H9 (cell line): Measurements from ENCODE around the gene PDZD4. TPM values are rescaled to one million over a fixed set of nuclear protein-coding genes. Genes with fewer than 3 reads are reported as not detected.

Experiments used
- DNase-seq: peaks from one replicate; pipeline ENCODE4 v3.0.0-alpha.2; 2017
- H2AFZ ChIP-seq: one replicate; pipeline ENCODE4 v1.6.1; 2013; ENCODE audit warnings: mild to moderate bottlenecking, low read length, control low read depth, moderate library complexity
- H2AK5ac ChIP-seq: 2 replicates; pipeline ENCODE4 v1.6.1; 2013; ENCODE audit warnings: low read length, control low read depth, mixed read lengths; ENCODE audit not compliant: insufficient read length
- H2BK120ac ChIP-seq: one replicate; pipeline ENCODE4 v1.6.1; 2013; ENCODE audit warnings: low read depth, mild to moderate bottlenecking, low read length, control low read depth, inconsistent platforms; ENCODE audit not compliant: poor library complexity, severe bottlenecking
- H2BK12ac ChIP-seq: 2 replicates; pipeline ENCODE4 v1.6.1; 2013; ENCODE audit warnings: low read length, control low read depth, mixed read lengths, low read depth; ENCODE audit not compliant: insufficient read length
- H2BK15ac ChIP-seq: 2 replicates; pipeline ENCODE4 v1.6.1; 2013; ENCODE audit warnings: low read depth, low read length, control low read depth
- H2BK20ac ChIP-seq: one replicate; pipeline ENCODE4 v1.6.1; 2013; ENCODE audit warnings: low read depth, mild to moderate bottlenecking, low read length, control low read depth, inconsistent platforms; ENCODE audit not compliant: poor library complexity, severe bottlenecking
- H2BK5ac ChIP-seq: 2 replicates; pipeline ENCODE4 v1.6.1; 2013; ENCODE audit warnings: low read length, control low read depth, mixed read lengths; ENCODE audit not compliant: insufficient read length
- H3K14ac ChIP-seq: 2 replicates; pipeline ENCODE4 v1.6.1; 2013; ENCODE audit warnings: low read length, control low read depth; ENCODE audit not compliant: insufficient read depth
- H3K18ac ChIP-seq: 2 replicates; pipeline ENCODE4 v1.6.1; 2013; ENCODE audit warnings: low read depth, mild to moderate bottlenecking, mixed read lengths, low read length, control low read depth; ENCODE audit not compliant: insufficient read length
- H3K23ac ChIP-seq: 2 replicates; pipeline ENCODE4 v1.6.1; 2013; ENCODE audit warnings: low read length, control low read depth, mixed read lengths, low read depth; ENCODE audit not compliant: insufficient read length
- H3K23me2 ChIP-seq: 2 replicates; pipeline ENCODE4 v1.6.1; 2013; ENCODE audit warnings: low read depth, mild to moderate bottlenecking, mixed read lengths, low read length, control low read depth; ENCODE audit not compliant: insufficient read length, poor library complexity, severe bottlenecking
- H3K27ac ChIP-seq: 2 replicates; pipeline ENCODE4 v1.5.1; 2013; ENCODE audit warnings: low read length, control low read depth, mixed read lengths, low read depth; ENCODE audit not compliant: insufficient read length
- H3K27me3 ChIP-seq: 2 replicates; pipeline ENCODE4 v1.6.1; 2013; ENCODE audit warnings: low read length, control low read depth, inconsistent platforms; ENCODE audit not compliant: insufficient read depth
- H3K4ac ChIP-seq: 2 replicates; pipeline ENCODE4 v1.6.1; 2013; ENCODE audit warnings: low read depth, mild to moderate bottlenecking, control low read depth, inconsistent platforms, low read length, moderate library complexity
- H3K4me1 ChIP-seq: 2 replicates; pipeline ENCODE4 v1.6.1; 2013; ENCODE audit warnings: low read length, control low read depth, inconsistent platforms; ENCODE audit not compliant: insufficient read depth
- H3K4me2 ChIP-seq: 2 replicates; pipeline ENCODE4 v1.6.1; 2013; ENCODE audit warnings: low read length, control low read depth, mixed read lengths; ENCODE audit not compliant: insufficient read length, insufficient read depth
- H3K56ac ChIP-seq: 2 replicates; pipeline ENCODE4 v1.6.1; 2013; ENCODE audit warnings: low read depth, mild to moderate bottlenecking, mixed read lengths, low read length, control low read depth; ENCODE audit not compliant: insufficient read length
- H3K79me1 ChIP-seq: 2 replicates; pipeline ENCODE4 v1.6.1; 2013; ENCODE audit warnings: low read depth, mild to moderate bottlenecking, moderate library complexity, low read length, control low read depth, inconsistent platforms; ENCODE audit not compliant: insufficient read depth, poor library complexity, severe bottlenecking
- H3K79me2 ChIP-seq: 2 replicates; pipeline ENCODE4 v1.6.1; 2013; ENCODE audit warnings: low read length, control low read depth, inconsistent platforms; ENCODE audit not compliant: insufficient read depth
- H3K9ac ChIP-seq: 2 replicates; pipeline ENCODE4 v1.6.1; 2013; ENCODE audit warnings: low read length, control low read depth, mixed read lengths; ENCODE audit not compliant: insufficient read length; ENCODE audit errors: extremely low read depth
- H3K9me3 ChIP-seq: one replicate; pipeline ENCODE4 v1.6.1; 2013; ENCODE audit warnings: low read depth, low read length, inconsistent platforms; ENCODE audit not compliant: control insufficient read depth
- H3T11ph ChIP-seq: one replicate; pipeline ENCODE4 v1.6.1; 2013; ENCODE audit warnings: mild to moderate bottlenecking, low read length, control low read depth, inconsistent platforms
- H4K20me1 ChIP-seq: one replicate; pipeline ENCODE4 v1.6.1; 2013; ENCODE audit not compliant: control insufficient read depth, insufficient read length, insufficient read depth
- H4K5ac ChIP-seq: 2 replicates; pipeline ENCODE4 v1.6.1; 2013; ENCODE audit warnings: low read depth, mild to moderate bottlenecking, mixed read lengths, low read length, control low read depth; ENCODE audit not compliant: insufficient read length
- H4K8ac ChIP-seq: replicated peaks from 2 replicates; pipeline ENCODE4 v1.6.1; 2013; ENCODE audit warnings: low read length, control low read depth, mixed read lengths, low read depth; ENCODE audit not compliant: insufficient read length
- H4K91ac ChIP-seq: 2 replicates; pipeline ENCODE4 v1.6.1; 2013; ENCODE audit warnings: low read depth, mild to moderate bottlenecking, moderate library complexity, mixed read lengths, low read length, control low read depth; ENCODE audit not compliant: insufficient read length
- H3K27ac Mint-ChIP-seq, 3 experiments: 2 replicates in 2 of 3; 3 replicates in 1 of 3; pipeline ENCODE4 v1.8.0; 2020 to 2021; ENCODE audit warnings: mixed read lengths in 3 of 3, mild to moderate bottlenecking in 1 of 3, moderate library complexity in 1 of 3
- H3K27me3 Mint-ChIP-seq: 2 replicates; pipeline ENCODE4 v1.8.0; 2021; ENCODE audit warnings: low read depth, mild to moderate bottlenecking, moderate library complexity, mixed read lengths
- H3K36me3 Mint-ChIP-seq, 3 experiments: 2 replicates in 2 of 3; 3 replicates in 1 of 3; pipeline ENCODE4 v1.8.0; 2020 to 2021; ENCODE audit warnings: low read depth in 3 of 3, mixed read lengths in 3 of 3; ENCODE audit not compliant: insufficient read depth in 1 of 3
- H3K4me1 Mint-ChIP-seq, 2 experiments: 2 replicates each; pipeline ENCODE4 v1.8.0; 2020; ENCODE audit warnings: mixed read lengths in 2 of 2
- H3K4me3 Mint-ChIP-seq, 2 experiments: 2 replicates in 1 of 2; 3 replicates in 1 of 2; pipeline ENCODE4 v1.8.0; 2020 to 2021; ENCODE audit warnings: mild to moderate bottlenecking in 2 of 2, mixed read lengths in 2 of 2, moderate library complexity in 1 of 2
- H3K9me3 Mint-ChIP-seq, 2 experiments: 2 replicates in 1 of 2; 3 replicates in 1 of 2; pipeline ENCODE4 v1.8.0; 2020; ENCODE audit warnings: mild to moderate bottlenecking in 2 of 2, mixed read lengths in 2 of 2, moderate library complexity in 1 of 2
- WGBS: extraction: QIAGEN DNeasy Blood & Tissue Kit; methylation state at CpG from one replicate; pipeline ENCODE4 v1.1.7; 2013; ENCODE audit warnings: missing lambda C conversion rate, low lambda C conversion rate, mixed read lengths; ENCODE audit not compliant: insufficient read length; ENCODE audit errors: extremely low coverage; 5-methylcytosine and 5-hydroxymethylcytosine counted together
- total RNA-seq: library from RNA; stranded (reverse); gene quantifications from 2 replicates; pipeline ENCODE4 v1.2.1, GENCODE V29; 2021
- TF ChIP-seq, protein P1 (sequence below): fragments of 200-600 bp; sonication (generic); conservative IDR thresholded peaks from 3 replicates; pipeline ENCODE4 v1.8.0; 2021; ENCODE audit warnings: antibody characterized with exemption, mild to moderate bottlenecking

The PDZD4 gene
- total RNA-seq, 1 experiment from 2014 or later: 110 TPM

DNA sequence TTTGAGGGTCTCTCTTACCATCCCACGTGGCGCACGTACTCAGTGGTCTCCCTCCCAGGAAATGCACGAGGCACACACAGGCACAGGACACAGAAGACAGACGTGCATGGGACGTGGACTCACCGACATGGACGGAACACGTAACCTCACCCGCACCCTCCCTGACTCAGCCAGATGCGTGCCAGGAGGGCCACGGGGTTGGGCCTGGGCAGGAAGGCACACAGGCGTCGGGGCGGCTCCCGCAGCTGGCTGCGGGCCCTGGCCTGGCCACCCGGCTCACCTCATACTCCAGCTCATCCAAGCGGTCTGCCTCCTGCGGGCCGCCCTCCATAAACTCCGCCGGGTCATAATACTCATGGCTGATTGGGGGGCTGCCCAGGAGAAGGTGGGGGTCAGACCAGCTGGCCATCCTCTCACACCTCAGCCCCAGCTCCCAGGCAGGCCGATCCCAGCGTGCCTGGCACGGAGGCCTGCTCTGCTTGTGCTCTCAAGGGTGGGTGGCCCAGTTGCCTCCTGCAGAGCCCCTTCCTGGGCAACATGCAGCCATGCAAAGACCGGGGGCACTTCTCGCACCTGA lies 23.3 kb downstream of the PDZD4 start:
- Mint-ChIP-seq H3K27me3 (peaks cover 7% of the 10 kb centered on the region), H3K9me3 (peaks cover 61 to 64% of the 10 kb centered on the region in 2 experiments), H3K36me3 (peaks cover 9 to 28% (median 21%) of the 10 kb centered on the region in 3 experiments; a peak in 6 of 7 replicates), H3K4me1 (peaks cover under 1 to 6% of the 10 kb centered on the region in 2 experiments), H3K4me3 (no peak overlapping the region), H3K27ac (no peak overlapping the region)
- no peak overlapping the region for H2BK20ac ChIP-seq
- H3K9ac ChIP-seq: no peak overlapping the region
- no peak overlapping the region for H3K4ac ChIP-seq
- H2BK12ac ChIP-seq: no peak overlapping the region
- no peak overlapping the region for H4K91ac ChIP-seq
- peaks cover 18% of the 10 kb centered on the region for H3K9me3 ChIP-seq
- no peak overlapping the region for H2BK120ac ChIP-seq
- no peak overlapping the region for H3T11ph ChIP-seq
- peaks cover 18% of the 10 kb centered on the region for H3K79me2 ChIP-seq
- H4K20me1 ChIP-seq: no peaks in the 10 kb centered on the region
- no peaks in the 10 kb centered on the region for H3K4me1 ChIP-seq
- no peak overlapping the region for H3K27ac ChIP-seq
- H2BK5ac ChIP-seq: no peak overlapping the region
- no peak overlapping the region for H4K5ac ChIP-seq
- no peak overlapping the region for H3K18ac ChIP-seq
- TF ChIP-seq, protein P1, sequence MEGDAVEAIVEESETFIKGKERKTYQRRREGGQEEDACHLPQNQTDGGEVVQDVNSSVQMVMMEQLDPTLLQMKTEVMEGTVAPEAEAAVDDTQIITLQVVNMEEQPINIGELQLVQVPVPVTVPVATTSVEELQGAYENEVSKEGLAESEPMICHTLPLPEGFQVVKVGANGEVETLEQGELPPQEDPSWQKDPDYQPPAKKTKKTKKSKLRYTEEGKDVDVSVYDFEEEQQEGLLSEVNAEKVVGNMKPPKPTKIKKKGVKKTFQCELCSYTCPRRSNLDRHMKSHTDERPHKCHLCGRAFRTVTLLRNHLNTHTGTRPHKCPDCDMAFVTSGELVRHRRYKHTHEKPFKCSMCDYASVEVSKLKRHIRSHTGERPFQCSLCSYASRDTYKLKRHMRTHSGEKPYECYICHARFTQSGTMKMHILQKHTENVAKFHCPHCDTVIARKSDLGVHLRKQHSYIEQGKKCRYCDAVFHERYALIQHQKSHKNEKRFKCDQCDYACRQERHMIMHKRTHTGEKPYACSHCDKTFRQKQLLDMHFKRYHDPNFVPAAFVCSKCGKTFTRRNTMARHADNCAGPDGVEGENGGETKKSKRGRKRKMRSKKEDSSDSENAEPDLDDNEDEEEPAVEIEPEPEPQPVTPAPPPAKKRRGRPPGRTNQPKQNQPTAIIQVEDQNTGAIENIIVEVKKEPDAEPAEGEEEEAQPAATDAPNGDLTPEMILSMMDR: no peak
- DNase-seq: no peak
- no peaks in the 10 kb centered on the region for H3K79me1 ChIP-seq
- H3K23ac ChIP-seq: no peak overlapping the region
- no peak overlapping the region for H4K8ac ChIP-seq
- H3K14ac ChIP-seq: no peak overlapping the region
- H3K27me3 ChIP-seq: no peaks in the 10 kb centered on the region
- H2AK5ac ChIP-seq: no peak overlapping the region
- no peak overlapping the region for H2AFZ ChIP-seq
- H3K56ac ChIP-seq: no peak overlapping the region
- no CpG with 5 or more reads among the region's 28 CpGs for WGBS
- no peak overlapping the region for H2BK15ac ChIP-seq
- no peak overlapping the region for H3K4me2 ChIP-seq
- H3K23me2 ChIP-seq: no peaks in the 10 kb centered on the region
